ENCODE data around the gene PTCH1.

The PTCH1 gene

DNA sequence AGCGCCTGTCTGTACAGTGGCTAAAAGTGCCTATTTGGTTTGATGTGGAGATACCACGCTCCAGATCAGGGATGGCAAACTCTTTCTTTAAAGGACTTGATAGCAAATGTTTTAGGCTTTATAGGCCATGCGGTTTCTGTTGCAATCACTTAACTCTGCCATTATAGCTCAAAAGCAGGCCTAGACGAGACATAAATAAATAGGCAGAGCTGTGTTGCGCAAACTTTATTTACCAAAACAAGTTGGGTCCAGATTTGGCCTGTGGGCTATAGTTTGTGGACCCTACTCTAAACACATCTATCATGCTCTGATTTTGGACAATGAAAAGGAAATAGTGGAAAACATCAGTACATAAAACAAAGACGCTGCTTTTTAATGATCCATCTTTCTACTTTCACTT is 79.2 kb downstream of the PTCH1 start:
- no peak for DNase-seq

DNA sequence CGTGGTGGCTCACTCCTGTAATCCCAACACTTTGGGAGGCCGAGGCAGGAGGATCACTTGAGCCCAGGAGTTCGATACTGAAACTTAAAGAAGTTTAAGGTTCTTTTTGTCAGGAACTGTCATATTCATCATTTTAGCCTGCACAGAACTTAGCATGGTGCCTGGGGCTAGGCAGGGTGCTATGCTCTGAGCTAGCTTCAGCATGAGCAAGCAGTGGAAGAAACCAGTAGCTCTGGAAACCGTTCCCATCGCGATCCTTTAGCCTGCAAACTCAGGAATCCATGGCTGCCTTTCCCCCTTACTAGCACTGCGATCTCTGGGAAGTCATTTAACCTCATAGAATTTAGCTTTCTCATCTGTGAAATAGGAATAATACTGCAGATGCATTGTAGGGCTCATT is 80.4 kb downstream of the PTCH1 start:
- DNase-seq, result no peak

DNA sequence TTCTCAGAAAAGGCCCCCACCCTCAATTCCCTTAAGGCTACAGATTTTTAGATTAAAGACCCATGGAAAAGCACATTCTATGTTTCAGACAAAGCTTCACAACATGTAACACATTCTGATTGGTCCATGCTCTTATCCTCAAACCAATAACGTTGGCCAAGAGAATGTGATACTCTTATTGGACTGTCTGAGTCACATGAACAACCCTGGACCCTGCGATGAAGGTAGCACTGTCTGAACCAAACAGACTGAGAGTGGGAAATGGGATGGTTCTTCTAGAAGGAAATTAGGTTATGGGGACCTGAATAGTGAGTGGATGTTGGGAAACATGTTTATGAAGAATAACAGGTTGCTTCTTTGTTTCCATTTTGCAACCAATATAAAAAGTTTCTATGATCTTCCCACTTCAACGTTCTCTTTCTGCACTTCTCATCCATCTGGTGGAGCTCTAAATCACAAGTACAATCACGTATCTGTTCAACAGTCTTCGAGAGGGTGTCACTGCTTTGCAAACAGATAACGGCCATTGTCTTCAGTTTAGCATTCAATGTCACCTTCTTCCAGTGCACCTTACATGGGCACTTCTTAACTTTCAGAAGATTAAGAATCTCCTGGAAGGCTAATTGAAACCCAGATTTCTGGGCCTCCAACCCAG is 81.6 kb downstream of the PTCH1 start:
- DNase-seq, result no peak

DNA sequence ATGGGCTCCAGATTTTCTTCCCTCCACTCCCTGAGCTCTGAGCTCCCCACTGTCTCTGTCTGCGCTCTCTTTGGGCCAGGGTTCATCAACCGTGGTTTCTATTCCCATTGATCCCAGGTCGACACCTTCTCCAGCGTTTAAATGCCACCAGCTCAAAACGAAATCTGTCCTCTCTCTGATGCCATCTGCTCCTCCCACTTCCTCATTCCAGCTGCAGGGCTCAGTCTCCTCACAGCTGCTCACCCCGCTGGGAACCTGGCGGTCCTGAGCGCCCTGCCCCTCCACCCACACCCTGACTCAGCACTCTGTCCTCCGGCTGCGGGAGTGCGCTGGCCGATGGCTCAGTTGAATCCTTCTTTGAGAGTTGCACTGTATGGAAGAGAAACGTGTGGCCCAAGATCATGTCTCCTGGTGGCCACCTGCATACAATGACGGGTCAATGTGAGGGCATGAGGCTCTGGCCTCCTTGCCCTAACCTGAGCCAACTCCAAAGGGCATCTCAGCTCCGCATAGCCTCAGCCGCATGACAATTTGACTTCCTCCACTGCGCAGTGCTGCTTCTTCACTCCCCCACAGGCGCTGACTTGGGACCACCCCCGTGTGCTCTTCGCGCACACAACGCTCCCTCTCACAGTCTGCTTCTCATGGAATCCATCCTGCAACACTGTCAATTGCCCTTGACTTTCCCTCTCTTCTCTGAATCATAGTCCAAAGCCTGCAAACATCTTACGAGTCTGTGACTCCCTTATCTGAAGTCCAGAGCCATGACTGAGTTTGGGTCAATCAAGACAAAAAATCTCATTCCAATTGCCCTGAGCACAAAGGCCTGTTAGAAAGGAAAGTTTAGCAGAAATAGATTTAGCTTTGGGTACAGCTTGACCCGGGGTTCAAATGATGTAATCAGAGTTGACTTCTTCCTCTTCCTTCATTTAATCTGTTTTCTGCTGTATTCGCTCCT is 82.4 kb downstream of the PTCH1 start:
- DNase-seq, result no peak

DNA sequence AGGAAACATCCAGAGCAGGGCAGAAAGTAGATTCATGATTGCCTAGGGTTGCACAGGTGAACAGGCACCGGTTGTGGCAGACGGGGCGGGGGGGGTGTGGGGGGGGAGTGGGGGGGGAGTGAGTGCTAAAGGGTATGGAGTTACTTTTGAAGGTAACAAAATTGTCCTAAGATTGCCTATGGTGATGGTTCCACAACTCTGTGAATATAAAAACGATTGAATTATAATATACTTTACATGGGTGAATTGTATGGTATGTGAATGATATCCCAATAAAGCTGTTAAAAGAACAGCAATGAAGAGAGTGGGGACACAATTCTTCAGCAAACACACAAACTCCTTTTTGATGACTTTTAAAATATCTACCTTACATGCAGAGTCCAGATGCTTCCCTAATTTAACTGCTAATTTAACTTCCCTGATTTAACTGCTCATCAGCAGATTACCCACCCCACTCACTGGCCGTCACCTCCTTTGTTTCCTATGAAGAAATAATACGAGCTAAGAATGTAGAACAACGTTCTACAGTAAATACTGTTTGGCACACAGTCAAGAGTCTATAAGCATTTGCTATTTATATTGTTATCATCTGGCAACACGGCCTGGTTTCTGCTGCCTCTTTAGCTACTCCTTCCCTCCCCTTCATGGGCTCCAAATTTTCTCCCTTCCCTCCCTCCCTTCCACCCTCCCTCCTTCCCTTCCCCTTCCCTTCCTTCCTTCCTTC is 83.5 kb downstream of the PTCH1 start:
- DNase-seq, result no peak

DNA sequence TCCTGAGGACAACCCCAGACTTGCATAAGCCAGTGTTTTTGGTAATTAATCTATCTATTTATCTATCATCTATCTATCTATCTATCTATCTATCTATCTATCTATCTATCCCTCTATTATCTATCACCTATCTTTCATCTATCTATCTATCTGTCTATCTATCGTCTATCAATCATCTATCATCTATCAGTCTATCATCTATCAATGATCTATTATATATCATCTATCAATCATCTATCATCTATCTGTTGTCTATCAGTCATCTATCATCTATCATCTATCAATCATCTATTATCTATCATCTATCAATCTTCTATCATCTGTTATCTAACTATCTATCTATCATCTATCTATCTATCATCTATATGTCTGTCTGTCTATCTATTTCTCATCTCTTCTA is 85.5 kb downstream of the PTCH1 start:
- DNase-seq, result no peak

DNA sequence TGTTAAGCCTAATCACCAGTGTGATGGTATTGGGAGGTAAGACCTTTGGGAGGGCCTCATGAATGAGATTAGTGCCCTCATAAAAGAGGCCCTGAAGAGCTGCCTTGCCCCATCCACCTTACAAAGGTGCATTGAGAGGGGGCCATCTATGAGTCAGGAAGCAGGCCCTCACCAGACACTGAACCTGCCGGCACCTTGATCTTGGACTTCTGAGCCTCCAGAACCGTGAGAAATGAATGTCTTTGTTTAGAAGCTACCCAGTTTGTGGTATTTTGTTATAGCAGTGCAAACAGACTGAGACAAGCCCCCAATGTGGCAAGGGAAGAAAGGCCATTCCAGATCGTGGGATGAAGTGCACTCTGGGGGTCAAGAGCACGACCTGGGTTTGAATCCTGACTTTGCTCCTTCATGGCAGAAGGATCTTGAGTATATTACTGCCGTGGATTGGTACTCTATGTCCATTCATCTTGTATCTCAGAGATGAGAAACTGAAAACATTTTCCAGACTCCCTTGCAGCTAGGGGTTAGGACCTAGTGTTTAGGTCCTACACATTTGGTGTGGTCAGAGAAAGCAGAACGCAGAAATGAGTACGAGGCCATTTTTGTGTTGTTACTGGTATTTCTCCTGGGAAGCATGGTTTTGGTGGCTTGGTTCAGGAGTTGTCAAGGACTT is 86.7 kb downstream of the PTCH1 start:
- no peak for DNase-seq

DNA sequence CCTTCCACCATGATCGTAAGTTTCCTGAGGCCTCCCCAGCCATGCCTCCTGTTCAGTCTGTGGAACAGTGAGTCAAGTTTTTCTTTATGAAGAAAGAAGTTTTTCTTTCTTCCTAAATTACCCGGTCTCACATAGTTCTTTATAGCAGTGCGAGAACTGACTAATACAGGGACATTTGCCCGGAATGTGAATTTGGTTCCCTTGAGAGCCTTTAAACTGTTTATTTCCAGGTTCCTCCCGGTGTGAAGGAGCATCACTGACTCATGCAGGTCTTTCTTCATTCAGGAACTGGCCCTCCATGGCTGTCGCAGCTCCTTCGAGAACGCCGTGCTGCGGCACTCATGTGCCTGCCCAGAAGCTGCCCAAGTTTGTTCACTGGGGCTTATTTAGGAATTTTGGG is 87.7 kb downstream of the PTCH1 start:
- DNase-seq, result no peak

DNA sequence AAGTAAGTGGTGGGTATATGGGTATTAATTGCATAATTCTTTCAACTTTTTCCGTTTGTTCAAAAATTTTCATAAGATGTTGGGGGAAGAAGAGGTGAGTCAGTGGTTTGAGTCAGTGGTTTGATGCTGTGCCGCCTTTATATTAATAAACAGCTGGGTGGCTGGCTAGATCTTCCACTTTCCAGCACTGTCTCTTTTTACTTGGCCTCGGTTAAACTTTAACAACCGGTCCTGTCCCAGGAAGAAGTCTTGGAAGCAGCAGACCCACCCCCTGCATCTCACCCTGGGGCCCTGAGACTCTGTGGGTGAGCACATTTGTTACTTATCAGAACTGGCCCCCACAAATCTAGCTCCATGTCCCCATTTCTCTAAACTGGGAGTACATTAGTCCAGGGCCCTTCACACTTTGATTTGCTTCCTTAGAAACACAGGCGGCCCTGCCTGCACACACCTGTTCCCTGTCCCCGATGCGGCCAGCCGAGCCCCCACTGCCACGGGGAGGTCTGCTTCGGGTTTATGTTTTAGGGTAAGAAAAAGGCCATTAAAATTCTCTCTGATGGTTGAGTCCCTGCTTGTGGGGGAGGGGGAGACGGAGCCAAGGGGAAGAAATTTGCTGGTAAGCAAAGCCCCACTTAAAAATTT is 90.7 kb downstream of the PTCH1 start:
- no peak for DNase-seq

DNA sequence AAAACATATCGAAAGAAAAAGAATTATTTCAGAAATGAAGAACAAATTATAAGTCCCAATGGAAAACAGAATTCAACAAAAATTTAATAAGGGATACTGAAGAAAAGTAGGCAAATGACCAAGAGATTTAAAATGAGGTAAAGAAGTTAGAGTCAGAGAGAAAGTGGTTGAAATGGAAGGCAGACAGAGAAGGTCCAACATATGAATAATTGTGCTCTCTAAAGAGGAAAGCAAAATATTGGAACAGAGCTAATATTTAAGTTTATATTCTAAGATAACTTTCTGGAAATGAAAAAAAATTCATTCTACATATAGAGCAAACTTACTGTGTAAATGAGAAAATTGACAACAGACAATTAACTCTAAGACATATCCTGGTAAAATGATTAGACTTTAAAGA is 94.1 kb downstream of the PTCH1 start:
- no peak for DNase-seq

DNA sequence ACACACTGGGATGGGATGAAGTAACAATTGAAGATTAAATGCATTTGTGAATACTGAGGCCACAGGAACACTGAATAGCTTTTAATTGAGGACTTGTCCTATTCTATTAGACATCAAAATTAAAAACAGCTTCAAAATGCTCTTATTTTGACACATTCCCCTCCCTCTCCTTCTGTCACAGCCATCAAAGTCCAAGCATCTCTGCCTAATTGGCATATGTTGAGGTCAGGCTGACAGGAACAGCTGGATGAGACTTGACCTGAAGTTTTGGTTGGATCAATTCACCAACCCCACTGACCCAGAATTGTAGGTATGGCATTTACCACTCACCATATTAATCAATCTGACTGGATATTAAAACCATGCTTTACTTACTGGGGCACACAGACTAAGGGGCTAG is 96.3 kb downstream of the PTCH1 start:
- no peak for DNase-seq

DNA sequence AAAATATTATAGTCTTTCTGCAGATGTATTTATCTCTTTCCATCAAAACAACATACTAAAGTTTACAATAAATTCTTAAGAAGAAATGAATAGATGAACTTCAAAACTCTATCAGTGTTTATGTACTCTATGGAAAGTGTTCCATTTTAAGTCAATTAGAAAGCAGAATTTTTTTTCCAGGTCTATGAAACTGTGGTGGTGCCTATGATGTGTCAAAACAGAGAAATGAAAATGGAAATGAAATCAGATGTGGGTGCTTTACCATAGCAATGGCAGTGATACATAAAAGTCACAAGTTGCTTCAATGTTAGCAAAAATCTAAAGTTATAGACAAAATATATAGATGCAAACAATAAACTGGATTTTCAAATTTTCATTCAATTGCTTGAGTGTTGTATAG is 97.3 kb downstream of the PTCH1 start:
- no peak for DNase-seq

DNA sequence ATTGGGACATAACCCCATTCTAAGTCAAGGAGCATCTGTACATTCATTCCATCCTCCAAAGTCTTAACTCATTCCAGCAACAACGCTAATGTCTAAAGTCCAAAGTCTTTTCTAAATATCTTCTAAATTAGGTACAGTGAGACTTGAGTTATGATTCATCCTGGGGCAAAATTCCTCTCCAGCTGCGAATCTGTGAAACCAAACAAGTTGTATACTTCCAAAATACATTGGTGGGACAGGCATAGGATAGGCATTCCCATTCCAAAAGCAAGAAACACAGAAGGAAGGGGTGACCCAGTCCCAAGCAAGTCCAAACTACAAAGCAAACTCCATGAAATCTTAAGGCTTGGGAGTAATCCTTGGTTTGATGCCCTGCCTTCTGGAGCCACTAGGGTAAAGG is 101.6 kb downstream of the PTCH1 start:
- no peak for DNase-seq

DNA sequence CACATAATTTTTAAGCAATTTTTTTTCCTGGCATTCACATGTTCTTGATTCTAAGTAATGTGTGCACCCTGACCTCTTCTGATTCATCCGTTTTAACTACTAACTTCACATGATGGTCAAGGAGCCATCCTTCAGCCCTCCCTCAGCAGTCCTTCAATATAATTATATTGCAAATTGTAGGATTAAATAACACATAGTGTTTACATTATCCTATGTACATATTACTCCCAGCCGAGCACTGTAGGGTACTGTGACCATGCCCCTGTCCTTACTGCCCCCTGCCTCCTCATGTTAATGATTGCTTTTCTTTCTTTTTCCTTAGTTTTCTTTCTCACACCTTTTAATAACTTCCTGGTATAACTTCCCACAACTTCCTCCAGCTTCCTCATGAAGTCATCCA is 103.0 kb downstream of the PTCH1 start:
- DNase-seq, result no peak

DNA sequence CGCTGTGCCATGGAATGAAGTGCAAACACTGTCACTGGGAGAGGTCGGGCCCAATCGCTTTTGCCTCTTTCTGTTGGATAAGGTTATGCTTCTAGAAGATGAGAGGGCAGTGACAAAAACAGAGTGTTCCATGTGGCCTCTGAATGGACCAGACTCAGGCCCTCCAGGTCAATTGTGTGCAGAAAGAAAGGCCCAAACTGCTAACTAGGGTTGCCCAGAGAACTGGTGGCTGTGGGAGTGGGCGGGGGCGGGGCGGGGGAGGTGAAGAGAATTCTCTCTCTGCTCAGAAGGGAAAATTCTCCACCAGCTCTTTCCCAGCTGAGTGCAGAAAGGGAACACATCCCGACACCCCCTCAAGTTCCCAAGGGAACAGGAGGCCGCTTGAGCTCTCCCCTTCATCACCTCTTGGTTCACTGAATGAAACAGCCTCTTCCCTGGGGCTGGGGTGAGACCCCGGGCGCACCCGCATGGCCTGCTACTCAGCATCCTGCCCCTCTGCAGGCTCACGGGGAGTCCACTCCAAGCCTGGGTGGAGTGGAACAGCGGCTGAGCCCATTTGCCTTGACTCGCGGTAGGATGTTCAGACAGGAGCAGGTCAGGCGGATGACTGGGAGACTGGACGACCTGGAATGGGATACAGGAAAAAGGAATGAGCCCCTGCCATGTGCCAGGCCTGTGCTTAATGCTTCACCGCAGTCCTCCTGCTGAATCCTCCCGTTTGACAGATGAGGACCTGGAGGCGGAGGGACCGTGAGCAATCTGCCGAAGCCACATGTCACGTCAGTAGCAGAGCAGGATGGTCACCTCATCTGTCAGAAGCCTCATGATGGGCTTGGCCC is 105.5 kb downstream of the PTCH1 start:
- DNase-seq, result no peak

DNA sequence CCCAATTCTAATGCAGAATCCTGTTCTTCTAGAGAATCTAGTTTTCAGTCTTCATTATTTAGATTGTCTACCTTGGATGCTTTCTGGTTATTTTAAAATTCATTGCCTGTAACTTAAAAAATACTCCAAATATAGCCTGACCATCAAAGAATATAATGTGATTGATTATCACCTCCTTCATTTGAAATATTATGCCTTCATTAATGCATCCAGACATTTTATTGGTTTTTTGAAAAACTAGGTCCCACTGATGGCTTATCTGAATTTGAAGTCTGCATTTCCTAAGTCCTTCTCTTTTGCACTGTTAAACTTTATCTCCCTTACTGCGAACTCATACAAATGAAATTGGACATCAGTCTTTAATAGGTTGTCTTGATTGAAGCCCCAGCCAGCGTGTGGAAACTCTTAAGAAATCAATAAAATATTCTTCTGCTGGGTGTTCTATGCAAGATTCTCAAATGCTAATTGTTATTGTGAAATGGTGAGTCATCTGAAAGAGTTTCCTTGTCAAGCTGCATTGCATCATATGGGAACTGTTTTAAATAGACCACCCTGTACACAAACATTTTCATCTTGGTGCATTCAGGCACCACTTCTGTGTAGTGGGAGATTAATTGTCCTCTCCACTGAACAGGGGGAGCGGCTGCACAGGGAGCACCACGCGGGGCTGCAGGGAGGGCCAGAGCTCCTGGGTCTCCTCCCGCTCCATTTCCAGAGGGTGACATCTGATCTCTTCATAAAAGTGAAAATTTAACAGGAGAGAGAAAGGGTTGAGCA is 106.9 kb downstream of the PTCH1 start:
- no peak for DNase-seq

DNA sequence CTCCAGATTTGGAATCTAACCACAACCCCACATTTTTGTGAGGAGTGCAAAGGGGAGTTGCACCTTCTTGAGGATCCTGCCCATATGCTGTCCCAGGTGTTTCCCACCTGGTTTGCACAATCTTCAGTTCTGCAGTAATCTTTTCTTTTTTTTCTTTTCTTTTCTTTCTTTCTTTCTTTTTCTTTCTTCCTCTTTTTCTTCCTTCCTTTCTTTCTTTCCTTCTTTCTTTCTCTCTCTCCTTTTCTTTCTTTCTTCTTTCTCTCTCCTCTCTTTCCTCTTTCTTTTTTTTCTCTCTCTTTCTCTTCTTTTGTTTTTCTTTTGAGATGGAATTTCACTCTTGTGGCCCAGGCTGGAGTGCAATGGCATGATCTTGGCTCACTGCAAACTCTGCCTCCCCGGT is 109.2 kb downstream of the PTCH1 start:
- DNase-seq, result no peak

DNA sequence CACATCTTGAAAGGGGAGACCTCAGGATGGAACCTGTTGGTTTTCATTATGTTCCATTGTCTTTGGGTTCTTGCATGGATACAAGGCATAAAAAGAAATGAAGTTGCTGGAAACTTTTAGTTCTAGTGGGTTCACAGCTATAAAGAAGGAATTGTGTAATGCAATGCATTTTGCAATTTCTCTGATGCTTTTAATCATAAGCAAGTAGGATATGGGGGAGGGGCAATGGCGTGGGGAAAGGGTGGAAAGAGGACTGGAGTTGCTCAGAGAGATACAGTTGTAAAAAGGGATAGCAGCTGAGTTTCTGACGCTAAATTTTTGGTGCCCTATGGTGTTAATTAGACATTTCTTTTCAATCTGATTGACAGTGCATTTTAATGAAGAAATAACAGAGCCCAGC is 110.7 kb downstream of the PTCH1 start:
- no peak for DNase-seq

DNA sequence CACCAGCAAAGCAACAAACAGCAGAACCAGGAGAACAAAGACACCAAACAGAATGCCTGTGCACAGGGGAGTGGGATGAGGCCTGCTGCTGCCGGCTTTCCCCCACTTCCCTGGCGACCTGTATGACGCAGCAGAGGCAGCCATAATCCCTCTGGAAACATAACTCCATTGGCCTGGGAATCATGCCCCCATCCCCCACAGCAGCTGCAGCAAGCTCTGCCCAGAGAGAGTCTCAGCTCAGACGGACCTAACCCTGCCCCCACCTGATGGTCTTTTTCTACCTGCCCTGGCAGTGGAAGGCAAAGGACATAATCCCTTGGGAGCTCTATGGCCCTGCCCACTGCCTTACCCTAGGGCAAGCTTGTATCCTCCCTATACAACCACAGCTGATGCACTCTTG is 117.5 kb downstream of the PTCH1 start:
- no peak for DNase-seq

All from NCI-H1694 treated with DMSO at 0.1 percent for 48 hours (cell line).